HG02970 (cell line): ENCODE measurements around the gene SOX10.
"Not testable (repeated sequence)": the region's sequence is repeated elsewhere in the genome, so short reads cannot be mapped to it uniquely, and the experiment has no call there.

Experiments
- ATAC-seq: cut with Tn5 transposase; IDR thresholded peaks from one replicate; pipeline ENCODE4 v1.9.1; 2021; ENCODE audit warnings: mild to moderate bottlenecking, moderate library complexity, moderate number of reproducible peaks; ENCODE audit not compliant: unreplicated experiment, low FRiP score

The SOX10 gene

DNA sequence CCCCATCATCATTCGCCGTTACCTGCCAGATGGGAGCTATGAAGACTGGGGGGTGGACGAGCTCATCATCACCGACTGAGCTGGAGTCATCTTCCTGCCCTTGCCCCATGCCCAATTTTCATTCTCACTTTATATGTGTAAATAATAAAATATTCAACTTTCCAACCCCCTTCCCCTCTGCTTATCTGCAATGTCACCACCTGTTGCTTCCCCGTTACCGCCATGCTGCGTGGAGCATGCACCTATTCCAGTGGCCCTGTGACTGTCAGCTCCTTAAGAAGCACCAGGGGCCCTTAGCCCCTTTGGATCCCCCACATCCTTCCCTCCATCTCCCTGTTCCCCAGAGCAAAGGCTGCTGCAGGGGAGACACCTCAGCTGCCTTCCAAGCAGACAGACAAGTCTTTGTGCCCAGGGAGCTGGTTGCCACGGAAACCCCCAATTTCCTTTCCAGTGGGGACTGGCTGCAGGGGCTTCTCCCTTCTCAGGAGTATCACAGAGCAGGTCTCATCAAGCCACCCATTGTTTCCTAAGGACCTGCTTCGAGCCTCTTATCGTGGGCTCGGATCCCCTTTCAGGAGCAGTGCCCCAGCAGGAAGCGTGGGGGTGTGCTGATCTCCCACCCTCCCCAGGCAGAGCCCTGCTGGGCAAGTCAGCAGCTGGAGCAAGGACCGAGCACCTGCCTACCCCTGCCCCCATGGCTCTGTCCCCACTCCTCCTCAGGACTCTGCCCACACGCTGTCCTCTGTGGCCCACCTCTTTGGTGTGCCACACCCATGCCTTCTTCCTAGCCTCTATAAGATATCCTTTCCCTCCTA lies 16.5 kb downstream of the SOX10 start:
- ATAC-seq = no peak

DNA sequence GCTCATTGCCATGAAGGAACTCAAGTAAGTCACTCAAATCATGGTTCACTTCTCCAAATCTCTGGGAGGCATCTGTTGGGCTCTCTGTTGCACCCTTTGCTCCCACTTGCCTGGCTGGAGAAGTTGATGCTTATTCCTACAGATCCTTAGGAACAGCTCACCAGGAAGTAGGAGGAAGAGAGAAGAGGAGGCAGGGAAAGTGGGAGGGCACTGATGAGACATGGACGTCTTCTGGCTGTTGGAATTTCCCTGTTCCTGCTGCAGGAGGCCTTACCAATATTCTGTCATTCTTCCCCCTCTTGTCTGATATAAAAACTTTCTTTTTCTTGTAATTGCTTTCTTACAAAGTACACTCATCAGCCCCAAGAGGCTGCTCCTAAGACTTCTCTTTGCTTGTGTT lies 17.2 kb downstream of the SOX10 start:
- ATAC-seq = no peak

DNA sequence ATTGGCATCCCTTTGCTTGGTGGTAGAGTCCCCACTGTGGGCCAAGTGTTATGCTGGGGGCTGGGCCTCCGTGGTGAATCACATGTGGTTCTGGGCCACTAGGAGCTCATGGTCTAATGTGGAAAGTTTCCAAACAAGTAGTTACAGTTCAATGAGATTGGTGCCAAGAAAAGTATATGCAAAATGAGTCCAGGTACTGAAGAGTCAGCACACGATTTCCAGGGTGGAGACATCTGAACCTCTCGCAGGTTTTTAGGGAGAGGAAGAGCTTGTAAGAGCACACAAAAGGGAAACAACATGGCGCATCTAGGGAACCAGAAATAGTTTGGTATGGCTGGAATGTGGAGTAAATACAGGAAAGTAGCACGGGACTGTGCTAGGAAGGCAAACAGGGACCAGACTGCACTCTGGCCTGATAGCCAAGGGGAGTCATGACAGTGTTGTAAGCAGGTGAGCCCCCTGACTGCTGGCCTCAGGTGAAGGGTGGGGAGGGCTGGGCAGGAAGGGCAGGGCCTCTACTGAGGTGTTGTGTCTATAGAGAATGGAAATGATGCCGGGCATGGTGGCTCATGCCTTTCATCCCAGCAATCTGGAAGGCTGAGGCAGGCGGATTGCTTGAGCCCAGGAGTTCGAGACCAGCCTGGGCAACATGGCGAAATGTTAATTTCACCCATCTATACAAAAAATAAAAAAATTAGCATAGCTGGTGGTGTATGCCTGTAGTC lies 18.3 kb downstream of the SOX10 start:
- no peak for ATAC-seq

DNA sequence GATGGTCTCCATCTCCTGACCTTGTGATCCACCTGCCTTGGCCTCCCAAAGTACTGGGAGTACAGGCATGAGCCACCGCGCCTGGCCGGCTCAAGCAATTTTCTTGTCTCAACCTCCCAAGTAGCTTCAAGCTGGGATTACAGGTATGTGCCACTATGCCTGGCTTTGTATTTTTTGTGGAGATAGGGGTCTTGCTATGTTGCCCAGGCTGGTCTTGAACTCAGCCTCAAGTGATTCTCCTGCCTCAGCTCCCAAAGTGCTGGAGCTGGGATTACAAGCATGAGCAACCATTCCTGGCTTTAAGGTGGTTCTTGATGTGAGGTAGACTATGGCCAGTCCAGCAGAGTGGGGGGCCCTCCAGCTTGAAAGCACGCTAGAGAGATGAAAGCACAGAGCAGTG lies 23.3 kb downstream of the SOX10 start:
- no peak for ATAC-seq

DNA sequence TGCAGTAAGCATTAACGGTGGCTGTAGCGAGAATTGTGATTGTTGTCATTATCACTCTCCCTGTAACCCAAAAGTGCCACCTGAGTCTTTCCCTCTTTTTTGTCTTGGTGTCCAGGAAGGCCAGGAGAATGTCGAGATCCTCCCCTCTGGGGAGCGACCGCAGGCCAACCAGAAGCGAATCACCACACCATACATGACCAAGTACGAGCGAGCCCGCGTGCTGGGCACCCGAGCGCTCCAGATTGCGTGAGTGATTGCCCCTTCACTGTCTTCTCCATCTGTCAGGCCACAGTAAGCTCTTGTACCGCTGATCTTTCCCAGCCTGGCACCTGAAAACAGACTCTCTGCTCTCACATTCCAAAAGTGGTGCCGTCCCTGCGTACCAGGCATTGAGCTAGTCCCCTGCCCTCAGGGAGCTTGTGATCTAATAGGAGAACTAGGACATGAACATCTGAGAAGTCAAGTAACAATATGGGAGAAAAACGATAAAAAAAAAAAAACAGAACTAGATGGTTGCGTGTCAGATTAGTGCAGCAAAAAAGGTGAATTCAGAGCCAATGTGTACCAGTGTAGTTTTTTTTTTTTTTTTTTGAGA lies 25.0 kb downstream of the SOX10 start:
- ATAC-seq = no peak

DNA sequence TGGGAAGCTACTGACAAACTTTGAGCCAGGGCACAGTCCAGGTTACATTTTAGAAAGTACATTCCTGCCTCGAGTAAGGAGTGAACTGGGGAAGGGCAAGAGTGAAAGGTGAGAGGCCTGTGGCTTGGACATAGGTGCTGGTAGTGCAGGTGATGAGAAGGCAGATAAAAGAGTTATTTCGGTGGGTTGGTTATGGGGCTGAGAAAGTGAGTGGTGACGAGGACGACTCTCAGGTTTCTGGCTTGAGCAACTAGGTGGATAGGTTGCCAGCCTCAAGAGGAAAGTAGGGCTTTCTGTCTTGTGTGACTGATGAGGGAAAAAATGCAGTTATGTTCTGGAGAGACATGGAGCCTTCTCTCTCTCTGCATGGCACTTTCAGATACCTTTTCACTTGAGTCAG lies 27.1 kb downstream of the SOX10 start:
- ATAC-seq = no peak

DNA sequence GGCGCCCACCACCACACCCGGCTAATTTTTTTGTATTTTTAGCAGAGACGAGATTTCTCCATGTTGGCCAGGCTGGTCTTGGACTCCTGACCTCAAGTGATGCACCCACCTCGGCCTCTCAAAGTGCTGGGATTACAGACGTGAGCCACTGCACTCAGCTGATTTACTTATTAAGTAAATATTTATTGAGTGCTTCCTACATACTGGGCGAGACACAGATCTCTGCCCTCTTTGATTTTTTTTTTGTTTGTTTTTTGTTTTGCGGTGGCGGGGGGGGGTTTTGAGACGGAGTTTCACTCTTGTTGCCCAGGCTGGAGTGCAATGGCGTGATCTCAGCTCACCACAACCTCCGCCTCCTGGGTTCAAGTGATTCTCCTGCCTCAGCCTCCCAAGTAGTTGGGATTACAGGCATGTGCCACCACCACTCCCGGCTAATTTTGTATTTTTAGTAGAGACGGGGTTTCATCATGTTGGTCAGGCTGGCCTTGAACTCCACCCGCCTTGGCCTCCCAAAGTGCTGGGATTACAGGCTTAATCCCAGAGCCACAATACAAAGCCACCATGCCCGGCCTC lies 28.4 kb downstream of the SOX10 start:
- not testable (repeated sequence) for ATAC-seq

DNA sequence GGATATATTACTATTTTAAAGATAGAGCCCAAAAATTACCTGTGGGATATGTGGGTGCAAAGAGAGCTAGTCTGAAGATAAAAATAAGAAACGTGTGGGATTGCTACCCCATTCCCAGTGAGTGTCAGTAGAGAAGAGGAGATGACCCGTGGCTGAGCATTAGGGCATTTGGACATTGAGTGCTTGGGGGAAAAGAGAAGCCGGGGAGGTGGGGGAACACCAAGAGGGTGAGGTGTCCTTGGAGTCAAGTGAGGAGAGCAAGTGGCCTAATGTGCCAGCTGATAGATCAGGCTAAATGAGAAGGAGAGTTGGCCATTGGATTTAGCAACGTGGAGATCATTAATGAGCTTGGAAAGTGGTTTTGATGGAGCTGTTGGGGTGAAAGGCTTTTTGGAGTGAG lies 29.7 kb downstream of the SOX10 start:
- no peak for ATAC-seq

DNA sequence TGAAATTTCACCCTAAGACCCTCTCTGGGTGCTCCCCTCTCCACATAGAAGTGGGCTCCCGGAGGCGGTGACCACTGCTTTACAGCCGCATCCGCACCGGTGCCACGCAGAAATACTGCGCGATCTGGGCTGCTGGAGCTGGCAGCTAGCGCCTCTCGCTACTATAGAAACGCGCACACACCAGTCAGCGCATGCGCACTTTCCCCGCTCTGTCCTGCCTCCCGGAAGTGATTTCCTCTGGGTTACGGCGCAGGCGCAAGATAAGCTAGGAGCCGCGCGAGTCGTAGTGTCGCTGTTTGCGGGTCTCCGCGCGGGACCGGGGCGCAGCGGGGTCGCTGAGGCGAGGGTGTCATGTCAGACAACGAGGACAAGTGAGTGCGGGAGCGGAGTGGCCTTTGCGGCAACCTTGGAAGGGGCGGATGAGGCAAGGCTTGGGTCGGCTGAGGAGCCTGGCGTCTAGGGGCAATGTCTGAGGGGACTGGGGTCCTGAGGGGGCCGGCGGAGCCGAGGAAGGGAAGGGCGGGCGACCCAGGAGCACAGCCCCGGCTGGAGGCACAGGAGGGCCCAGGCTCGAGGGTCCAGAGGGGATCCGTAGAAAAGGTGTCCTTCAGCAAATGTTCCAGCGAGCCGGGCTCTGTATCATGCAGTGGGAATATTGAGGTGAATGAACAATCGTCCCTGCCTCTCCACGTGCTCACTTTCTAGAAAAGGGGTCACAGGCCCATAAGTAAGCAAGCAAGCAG lies 30.7 kb downstream of the SOX10 start, which contains the start of the genes C22orf23 and POLR2F:
TSS of gene C22orf23 (minus strand) at position 165 of the 743 bp plus-strand sequence. CDS start 452 bp downstream, outside the sequence.
TSS of gene POLR2F (plus strand) at position 263 of the 743 bp plus-strand sequence. CDS start at position 352, 89 bp downstream.
- peak; percentile 83 for ATAC-seq

DNA sequence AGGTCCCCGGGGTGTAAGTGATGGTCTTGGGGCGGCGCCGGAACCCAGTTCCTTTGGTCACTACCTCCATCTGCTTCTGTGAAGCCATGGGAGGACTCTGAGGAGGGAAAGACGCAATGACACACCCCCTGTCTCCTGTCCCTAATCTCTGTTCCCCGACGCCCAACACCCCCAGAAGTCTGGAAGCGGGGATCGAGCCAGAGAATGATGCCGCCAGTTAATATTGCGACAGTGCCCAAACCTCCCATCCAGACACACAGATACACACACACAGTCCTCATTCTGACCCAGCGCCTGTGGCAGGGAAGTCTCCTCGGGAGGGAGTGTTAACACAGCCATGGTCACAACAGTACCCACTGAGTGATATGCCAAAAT lies 31.3 kb downstream of the SOX10 start:
- ATAC-seq = no peak

DNA sequence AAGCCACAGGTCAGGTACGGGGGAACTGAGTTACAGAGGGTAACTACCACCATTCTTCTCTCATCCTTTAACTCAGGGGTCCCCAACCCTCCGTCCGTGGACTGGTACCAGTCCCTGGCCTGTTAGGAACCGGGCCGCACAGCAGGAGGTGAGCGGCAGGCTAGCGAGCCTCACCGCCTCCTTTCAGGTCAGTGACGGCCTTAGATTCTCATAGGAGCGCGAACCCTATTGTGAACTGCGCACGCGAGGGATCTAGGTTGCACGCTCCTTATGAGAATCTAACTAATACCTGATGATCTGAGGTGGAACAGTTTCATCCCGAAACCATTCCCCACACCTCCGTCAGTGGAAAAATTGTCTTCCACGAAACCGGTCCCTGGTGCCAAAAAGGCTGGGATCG lies 31.7 kb downstream of the SOX10 start:
- ATAC-seq = not testable (repeated sequence)

DNA sequence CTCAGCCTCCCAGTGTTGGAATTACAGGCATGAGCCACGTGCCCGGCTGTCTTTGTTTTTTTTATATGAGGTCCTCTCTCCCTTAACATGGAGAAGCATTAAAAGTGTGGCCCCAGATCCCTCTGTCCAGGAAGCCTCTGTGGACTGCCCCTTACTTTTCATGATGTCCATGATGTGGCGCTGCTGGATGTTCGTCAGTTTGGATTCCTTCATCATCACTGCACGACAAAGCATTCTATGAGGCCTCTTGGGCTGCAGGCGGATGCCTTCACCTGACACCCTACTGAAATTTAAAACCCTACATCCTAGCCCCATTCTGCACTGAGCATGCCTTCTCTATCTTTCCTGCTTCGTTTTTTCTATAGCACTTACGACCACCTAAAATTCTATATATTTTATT lies 33.0 kb downstream of the SOX10 start:
- no peak for ATAC-seq

DNA sequence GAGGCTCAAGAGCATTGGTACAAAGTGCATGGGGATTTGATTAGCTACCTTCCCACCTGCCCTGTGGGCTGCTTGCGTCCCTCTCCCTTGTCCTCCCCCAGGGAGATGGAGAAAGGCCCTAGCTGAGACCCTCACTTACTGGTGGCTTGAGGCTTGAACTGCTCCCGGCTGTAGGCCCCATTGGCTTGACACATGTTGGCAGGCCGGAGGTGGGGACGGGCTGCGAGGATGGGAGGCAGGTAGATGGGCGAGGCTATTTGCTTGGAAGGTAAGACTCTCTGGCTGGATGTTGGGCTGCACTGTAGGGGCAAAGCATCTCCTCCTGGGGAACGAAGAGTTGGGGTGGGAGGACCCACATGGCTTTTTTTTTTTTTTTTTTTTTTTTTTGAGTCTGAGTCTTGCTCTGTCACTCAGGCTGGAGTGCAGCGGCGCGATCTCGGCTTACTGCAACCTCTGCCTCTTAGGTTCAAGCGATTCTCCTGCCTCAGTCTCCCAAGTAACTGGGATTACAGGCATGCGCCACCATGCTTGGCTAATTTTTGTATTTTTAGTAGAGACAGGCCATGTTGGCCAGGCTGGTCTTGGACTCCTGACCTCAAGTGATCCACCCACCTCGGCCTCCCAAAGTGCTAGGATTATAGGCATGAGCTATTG lies 37.1 kb downstream of the SOX10 start:
- ATAC-seq = not testable (repeated sequence)

DNA sequence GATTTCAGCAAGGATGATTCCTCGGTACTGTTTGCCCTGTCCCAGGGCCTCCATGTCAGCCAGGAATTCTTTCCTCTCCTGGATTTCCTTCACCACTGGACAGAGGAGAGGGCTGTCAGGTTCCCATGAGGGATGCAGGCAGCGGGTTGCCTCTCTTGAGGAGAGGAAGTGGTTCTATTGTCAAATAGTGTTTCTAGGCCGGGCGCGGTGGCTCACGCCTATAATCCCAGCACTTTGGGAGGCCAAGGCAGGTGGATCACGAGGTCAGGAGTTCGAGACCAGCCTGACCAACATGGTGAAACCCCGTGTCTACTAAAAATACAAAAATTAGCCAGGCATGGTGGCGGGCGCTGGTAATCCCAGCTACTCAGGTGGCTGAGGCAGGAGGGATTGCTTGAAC lies 39.9 kb downstream of the SOX10 start:
- ATAC-seq = not testable (repeated sequence)

DNA sequence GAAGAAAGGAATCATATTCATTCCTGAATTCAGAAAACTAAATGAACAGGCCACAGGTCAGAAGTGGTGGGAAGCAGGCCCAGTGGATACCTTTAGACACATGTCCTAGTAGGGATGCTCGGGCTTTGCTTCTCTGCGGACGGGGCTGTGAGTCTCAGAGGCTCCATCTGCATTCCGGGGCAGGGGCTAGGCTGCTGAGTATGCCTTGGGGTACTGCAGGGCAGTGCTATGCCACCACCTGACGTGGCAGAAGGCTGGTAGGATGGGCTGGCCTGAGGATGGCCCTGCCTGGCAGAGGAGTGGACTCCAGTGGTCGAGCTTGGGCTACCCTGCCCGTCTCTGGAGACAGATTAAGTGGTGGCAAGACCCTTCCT lies 40.5 kb downstream of the SOX10 start:
- no peak for ATAC-seq

DNA sequence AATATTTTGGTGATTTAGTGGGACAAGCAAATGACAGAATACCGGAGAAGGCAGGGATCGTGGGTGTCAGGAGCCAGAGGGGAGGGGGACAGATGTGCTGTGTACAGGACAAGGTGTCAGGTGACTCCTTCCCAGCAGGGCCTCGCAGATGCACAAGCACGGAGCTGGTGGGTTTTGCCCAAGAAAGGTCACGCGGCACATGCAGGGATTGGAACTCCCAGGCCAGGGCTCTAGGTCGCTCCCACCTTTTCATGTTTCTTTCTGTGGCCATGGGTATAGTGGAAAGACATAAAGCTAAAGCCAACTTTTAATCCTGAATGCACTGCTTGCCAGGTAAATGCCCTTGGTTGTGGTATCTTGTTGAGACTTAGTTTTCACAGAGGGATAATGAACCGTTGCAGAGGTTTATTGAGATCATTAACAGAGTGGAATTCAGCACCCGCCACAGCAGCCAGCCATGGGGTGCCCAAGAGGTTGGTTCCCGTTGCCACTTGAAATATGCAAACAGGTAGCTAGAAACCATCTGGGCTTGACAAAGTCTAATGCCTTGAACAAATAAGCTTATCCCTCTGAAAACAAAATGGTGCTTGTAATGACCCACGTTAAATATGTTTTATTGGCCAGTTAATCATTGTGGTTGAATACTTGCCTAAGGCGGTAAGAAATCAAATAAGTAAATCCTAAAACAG lies 41.1 kb downstream of the SOX10 start:
- no peak for ATAC-seq

DNA sequence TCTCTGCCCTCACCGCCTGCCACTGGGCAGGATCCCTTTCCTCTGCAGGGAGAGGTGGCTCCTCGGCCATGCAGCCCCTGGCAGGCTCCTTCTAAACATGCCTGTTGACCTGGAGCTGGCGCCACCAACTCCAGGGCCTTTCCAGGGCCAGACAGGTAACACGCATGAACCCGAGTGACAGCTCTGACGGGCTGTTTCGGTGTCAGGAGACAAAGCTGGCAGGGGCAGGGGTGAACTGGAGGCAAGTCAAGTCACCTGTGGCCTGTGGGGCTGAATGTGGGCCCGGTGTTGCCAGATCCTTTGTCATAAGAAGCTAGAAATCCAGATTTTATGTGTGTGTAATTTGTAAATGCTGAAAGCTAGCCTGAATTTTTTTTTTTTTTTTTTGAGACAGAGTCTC lies 42.2 kb downstream of the SOX10 start:
- ATAC-seq = no peak

DNA sequence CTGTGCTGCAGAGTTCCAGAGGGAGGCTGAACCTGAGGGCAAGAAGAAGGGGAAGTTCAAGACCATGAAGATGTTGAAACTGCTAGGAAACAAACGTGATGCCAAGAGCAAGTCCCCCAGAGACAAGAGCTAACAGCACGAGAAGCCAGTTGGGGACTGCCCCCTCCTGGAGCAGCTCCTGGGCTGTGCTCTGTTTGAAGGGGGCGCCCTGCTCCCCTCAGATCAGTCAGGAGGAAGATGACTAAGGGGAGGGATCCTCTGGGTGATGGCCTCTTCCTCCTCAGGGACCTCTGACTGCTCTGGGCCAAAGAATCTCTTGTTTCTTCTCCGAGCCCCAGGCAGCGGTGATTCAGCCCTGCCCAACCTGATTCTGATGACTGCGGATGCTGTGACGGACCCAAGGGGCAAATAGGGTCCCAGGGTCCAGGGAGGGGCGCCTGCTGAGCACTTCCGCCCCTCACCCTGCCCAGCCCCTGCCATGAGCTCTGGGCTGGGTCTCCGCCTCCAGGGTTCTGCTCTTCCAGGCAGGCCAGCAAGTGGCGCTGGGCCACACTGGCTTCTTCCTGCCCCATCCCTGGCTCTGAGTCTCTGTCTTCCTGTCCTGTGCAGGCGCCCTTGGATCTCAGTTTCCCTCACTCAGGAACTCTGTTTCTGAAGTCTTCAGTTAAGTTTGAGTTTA lies 43.5 kb downstream of the SOX10 start:
- ATAC-seq = no peak
